Endodermal cell (in vitro differentiated cells): Measurements from ENCODE around the gene ADGB. TPM values are rescaled to one million over a fixed set of nuclear protein-coding genes. Genes with fewer than 3 reads are reported as not detected.

Experiments used
- DNase-seq: peaks from one replicate; pipeline ENCODE4 v3.0.0-alpha.2; 2017
- H3K27ac ChIP-seq: 2 replicates; pipeline ENCODE4 v1.5.1; 2013; ENCODE audit warnings: mild to moderate bottlenecking, low read depth, low read length, moderate library complexity
- H3K27me3 ChIP-seq: 2 replicates; pipeline ENCODE4 v1.6.1; 2013; ENCODE audit warnings: mild to moderate bottlenecking, low read length, moderate library complexity; ENCODE audit not compliant: insufficient read depth, control insufficient read depth, poor library complexity, severe bottlenecking
- H3K36me3 ChIP-seq: 2 replicates; pipeline ENCODE4 v1.7.0; 2013; ENCODE audit warnings: mild to moderate bottlenecking, low read length, moderate library complexity; ENCODE audit not compliant: control insufficient read depth, insufficient read depth
- H3K4me1 ChIP-seq: one replicate; pipeline ENCODE4 v1.7.0; 2013; ENCODE audit warnings: low read length; ENCODE audit not compliant: control insufficient read depth, insufficient read depth
- H3K4me3 ChIP-seq: 2 replicates; pipeline ENCODE4 v1.5.1; 2013; ENCODE audit warnings: mild to moderate bottlenecking, low read length, moderate library complexity
- H3K9ac ChIP-seq: 2 replicates; pipeline ENCODE4 v1.6.1; 2013; ENCODE audit warnings: mild to moderate bottlenecking, low read length, moderate library complexity; ENCODE audit not compliant: poor library complexity, severe bottlenecking; ENCODE audit errors: extremely low read depth
- H3K9me3 ChIP-seq: 2 replicates; pipeline ENCODE4 v1.6.1; 2013; ENCODE audit warnings: mild to moderate bottlenecking, low read length, moderate library complexity; ENCODE audit not compliant: control insufficient read depth
- H3K27ac Mint-ChIP-seq: 2 replicates; pipeline ENCODE4 v1.8.0; 2020; ENCODE audit warnings: mixed read lengths
- H3K27me3 Mint-ChIP-seq: 2 replicates; pipeline ENCODE4 v1.8.0; 2021; ENCODE audit warnings: mild to moderate bottlenecking, mixed read lengths; ENCODE audit not compliant: insufficient read depth
- H3K36me3 Mint-ChIP-seq: 2 replicates; pipeline ENCODE4 v1.8.0; 2020; ENCODE audit warnings: low read depth, mixed read lengths
- H3K4me1 Mint-ChIP-seq: 2 replicates; pipeline ENCODE4 v1.8.0; 2020; ENCODE audit warnings: mixed read lengths
- H3K4me3 Mint-ChIP-seq: 2 replicates; pipeline ENCODE4 v1.8.0; 2020; ENCODE audit warnings: mild to moderate bottlenecking, moderate library complexity, mixed read lengths
- H3K9me3 Mint-ChIP-seq: 2 replicates; pipeline ENCODE4 v1.8.0; 2020; ENCODE audit warnings: mild to moderate bottlenecking, mixed read lengths
- CTCF ChIP-seq: fragments of 200-600 bp; sonication (generic); conservative IDR thresholded peaks from 2 replicates; pipeline ENCODE4 v1.5.0; 2021; ENCODE audit warnings: antibody characterized with exemption, mild to moderate bottlenecking
- WGBS, 2 experiments: methylation state at CpG; one replicate each; pipeline versions ENCODE4 v1.1.5 to v1.1.7; 2013; ENCODE audit warnings: missing lambda C conversion rate in 2 of 2, mixed read lengths in 1 of 2; ENCODE audit not compliant: insufficient coverage in 1 of 2, insufficient read length in 1 of 2; 5-methylcytosine and 5-hydroxymethylcytosine counted together
- total RNA-seq, 2 donors: library from RNA; stranded (reverse); fragmentation: NEBNext Ultra II Directional in 1 of 2; extraction: Animal tissue kit (Norgen Biotek cat#: 25700) in 1 of 2; gene quantifications; 2 replicates in 1 of 2; 3 replicates in 1 of 2; pipeline ENCODE4 v1.2.1, GENCODE V29; 2021

The ADGB gene
- total RNA-seq, 2 donors from 2014 or later: 0.37 to 1.3 TPM

GRCh38 chr6:146859795-146860495 lies 261.2 kb downstream of the ADGB start:
- Histone ChIP-seq H3K9ac (no peak overlapping the region), H3K36me3 (no peaks in the 10 kb centered on the region), H3K27me3 (no peaks in the 10 kb centered on the region), H3K4me3 (no peak overlapping the region), H3K9me3 (no peaks in the 10 kb centered on the region), H3K27ac (no peak overlapping the region), H3K4me1 (no peaks in the 10 kb centered on the region)
- H3K27ac Mint-ChIP-seq: no peak overlapping the region
- no peaks in the 10 kb centered on the region for H3K36me3 Mint-ChIP-seq
- peaks cover 4% of the 10 kb centered on the region for H3K4me1 Mint-ChIP-seq
- WGBS, 2 experiments: 80 to 92% methylated on average over 1 to 3 of the region's 3 CpGs
- H3K27me3 Mint-ChIP-seq: no peaks in the 10 kb centered on the region
- no peak for DNase-seq
- H3K4me3 Mint-ChIP-seq: no peak overlapping the region
- H3K9me3 Mint-ChIP-seq: no peaks in the 10 kb centered on the region
- no peak for TF ChIP-seq CTCF

GRCh38 chr6:146860583-146860982 lies 261.8 kb downstream of the ADGB start:
- Histone ChIP-seq H3K4me1 (no peaks in the 10 kb centered on the region), H3K36me3 (no peaks in the 10 kb centered on the region), H3K4me3 (no peak overlapping the region), H3K27me3 (no peaks in the 10 kb centered on the region), H3K9me3 (no peaks in the 10 kb centered on the region), H3K27ac (no peak overlapping the region), H3K9ac (no peak overlapping the region)
- no peaks in the 10 kb centered on the region for H3K27me3 Mint-ChIP-seq
- DNase-seq: no peak
- H3K4me3 Mint-ChIP-seq: no peak overlapping the region
- no peaks in the 10 kb centered on the region for H3K9me3 Mint-ChIP-seq
- H3K27ac Mint-ChIP-seq: no peak overlapping the region
- WGBS, 2 experiments: 91 to 93% methylated on average over 2 of the region's 2 CpGs
- H3K36me3 Mint-ChIP-seq: no peaks in the 10 kb centered on the region
- no peak for TF ChIP-seq CTCF
- H3K4me1 Mint-ChIP-seq: peaks cover 4% of the 10 kb centered on the region

GRCh38 chr6:146861029-146861563 lies 262.3 kb downstream of the ADGB start:
- H3K9ac ChIP-seq: no peak overlapping the region
- H3K4me1 ChIP-seq: no peaks in the 10 kb centered on the region
- Mint-ChIP-seq H3K27me3 (no peaks in the 10 kb centered on the region), H3K36me3 (no peaks in the 10 kb centered on the region), H3K4me1 (peaks cover 4% of the 10 kb centered on the region), H3K27ac (no peak overlapping the region), H3K4me3 (no peak overlapping the region), H3K9me3 (no peaks in the 10 kb centered on the region)
- no peak for TF ChIP-seq CTCF
- no peak for DNase-seq
- WGBS, 2 experiments: 92% methylated on average over 3 of the region's 3 CpGs; no CpG with 5 or more reads in 1 of the 2 experiments
- no peak overlapping the region for H3K4me3 ChIP-seq
- no peaks in the 10 kb centered on the region for H3K36me3 ChIP-seq
- no peaks in the 10 kb centered on the region for H3K27me3 ChIP-seq
- H3K9me3 ChIP-seq: no peaks in the 10 kb centered on the region
- no peak overlapping the region for H3K27ac ChIP-seq
